Bone marrow (tissue), 2 donors: Measurements from ENCODE around the gene SNX30.

Experiments used
- DNase-seq, 2 donors: peaks; one replicate each; lab custom pipeline; 2025; lab: John Stamatoyannopoulos, UW

SNX30 gene

GRCh38 chr9:112886351-112886750 lies 135.8 kb downstream of the SNX30 start:
- DNase-seq = no peak

GRCh38 chr9:112887381-112887780 lies 136.8 kb downstream of the SNX30 start:
- DNase-seq = peak; percentile 10 to 21

- no peak for DNase-seq
Observed at GRCh38 chr9:112890106-112891081, 139.8 kb downstream of the SNX30 start, which contains the start of gene SLC46A2. Gene SLC46A2, minus strand, starts transcription at chr9:112890876. Its CDS starts 195 bp downstream, at chr9:112890681.

DNA sequence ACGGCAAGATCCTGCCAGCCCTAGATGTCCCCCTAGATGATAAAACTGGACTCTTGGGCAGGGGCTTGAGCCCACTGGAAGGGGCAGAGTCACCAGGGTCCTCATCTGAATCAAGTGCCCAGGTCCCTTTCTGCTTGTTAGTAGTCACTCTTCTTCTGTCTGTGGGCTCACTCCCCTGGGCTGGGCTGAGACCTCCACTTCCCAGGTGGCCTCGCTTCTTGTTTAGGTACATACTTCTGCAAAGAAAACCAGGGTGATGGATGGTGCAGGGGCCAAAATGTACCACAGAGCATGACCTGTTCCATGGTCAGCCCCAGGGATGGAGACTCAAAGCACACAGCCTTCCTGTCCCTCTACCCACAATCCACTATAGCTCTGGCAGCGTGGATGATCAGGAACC lies 141.0 kb downstream of the SNX30 start:
- no peak for DNase-seq

DNA sequence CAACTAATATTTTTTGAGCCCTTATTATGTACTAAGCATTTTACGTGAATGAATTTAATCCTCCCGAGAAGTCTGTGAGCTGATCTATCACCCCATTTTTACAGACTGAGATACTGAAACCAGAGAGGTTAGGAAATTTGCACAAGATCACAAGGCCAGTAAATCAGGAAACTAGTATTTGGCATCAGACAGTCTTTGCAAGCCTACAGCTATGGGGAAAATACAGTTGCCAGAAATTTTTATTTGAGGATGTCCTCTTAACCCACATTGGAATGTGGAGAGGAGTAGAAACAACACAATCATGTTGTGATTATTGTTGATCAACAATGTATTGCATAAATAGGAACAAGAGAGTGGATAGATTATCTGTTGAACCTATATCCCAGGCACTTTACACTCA lies 142.4 kb downstream of the SNX30 start:
- no peak for DNase-seq

DNA sequence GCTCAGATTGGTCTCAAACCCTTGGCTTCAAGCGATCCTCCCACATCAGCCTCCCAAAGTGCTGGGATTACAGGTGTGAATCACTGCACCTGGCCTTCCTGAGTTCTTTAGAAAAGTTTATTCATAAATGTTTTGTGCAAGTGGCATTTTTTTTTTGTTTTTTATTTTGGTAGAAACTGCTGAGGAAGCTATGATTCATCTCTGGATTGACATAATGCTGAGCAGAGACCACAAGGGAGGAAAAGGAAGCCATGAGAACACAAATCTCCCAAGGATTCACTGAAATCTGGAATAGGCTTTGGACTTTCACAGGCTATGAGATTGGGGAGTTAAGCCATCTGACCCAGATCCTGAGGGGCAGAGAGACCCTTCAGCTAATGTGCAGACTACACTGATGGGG lies 143.5 kb downstream of the SNX30 start:
- DNase-seq = no peak

DNA sequence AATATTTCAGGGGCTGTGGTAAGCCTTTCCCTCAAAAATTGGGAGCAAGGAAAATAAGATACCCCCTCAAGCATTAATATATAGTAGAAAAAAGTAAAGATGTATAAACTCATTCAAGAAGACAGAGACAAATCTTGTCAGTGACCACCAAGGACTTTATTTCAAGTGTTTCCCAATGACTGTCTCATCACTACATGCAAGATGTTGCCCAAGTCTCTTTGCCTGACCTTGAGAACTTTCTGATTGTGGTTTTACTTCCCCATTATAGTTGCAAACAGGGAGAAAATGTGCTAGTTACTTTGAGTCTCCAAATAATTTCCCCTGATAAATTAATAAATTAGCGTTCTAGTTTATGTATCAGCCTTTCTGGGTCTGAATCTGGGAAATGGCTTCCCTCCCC lies 144.1 kb downstream of the SNX30 start:
- DNase-seq = no peak

GRCh38 chr9:112896131-112896530 lies 145.6 kb downstream of the SNX30 start:
- no peak for DNase-seq

DNA sequence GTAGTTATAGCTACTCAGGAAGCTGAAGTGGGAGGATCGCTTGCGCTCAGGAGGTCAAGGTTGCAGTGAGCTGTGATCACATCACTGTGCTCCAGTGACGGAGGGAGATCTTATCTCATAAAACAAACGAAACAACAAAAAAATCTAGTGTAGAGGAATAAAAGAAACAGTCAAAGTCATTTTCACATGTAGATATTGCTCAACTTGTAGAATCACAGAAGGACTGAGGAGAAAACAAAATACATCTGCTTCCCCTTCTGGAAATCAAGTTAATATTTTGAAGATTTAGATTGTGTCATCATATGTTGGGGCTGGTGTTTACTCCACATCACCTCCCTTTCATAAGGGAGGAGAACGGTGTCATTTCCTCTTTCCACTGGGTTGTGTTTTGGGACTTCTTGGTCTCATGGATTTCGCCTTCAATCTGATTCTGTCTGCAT lies 148.3 kb downstream of the SNX30 start:
- DNase-seq = no peak

DNA sequence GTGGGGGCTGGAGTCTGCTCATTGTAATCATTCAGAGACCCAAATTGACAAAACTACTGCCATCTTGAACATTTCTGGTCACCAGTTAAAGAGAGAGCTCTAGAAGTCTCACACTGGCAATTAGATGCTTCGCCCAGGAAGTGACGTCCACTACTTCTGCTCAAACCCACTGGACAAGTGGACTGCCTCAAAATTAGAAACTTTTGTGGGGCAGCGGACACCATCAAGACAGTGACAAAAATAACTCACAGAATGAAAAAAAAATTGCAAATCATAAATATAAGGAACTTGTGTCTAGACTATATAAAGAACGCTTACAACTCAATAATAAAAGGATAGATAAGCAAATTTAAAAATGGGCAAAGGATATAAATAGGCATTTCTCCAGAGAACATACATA lies 149.9 kb downstream of the SNX30 start:
- DNase-seq = no peak

DNA sequence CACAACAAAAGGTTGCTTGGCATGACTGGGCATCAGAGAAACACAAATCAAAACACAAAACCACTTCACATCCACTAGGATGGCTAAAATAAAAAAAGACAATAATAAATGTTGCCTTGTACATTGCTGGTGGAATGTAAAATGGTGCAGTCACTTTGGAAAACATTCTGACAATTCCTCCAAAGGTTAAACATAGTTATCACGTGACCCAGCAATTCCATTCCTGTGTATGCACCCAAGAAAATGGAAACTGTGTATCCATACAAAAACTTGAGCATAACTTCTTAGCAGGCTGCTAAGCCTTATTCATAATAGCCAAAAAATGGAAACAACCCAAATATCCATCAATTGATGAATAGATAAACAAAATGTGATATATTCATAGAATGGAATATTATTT lies 150.3 kb downstream of the SNX30 start:
- DNase-seq = no peak

DNA sequence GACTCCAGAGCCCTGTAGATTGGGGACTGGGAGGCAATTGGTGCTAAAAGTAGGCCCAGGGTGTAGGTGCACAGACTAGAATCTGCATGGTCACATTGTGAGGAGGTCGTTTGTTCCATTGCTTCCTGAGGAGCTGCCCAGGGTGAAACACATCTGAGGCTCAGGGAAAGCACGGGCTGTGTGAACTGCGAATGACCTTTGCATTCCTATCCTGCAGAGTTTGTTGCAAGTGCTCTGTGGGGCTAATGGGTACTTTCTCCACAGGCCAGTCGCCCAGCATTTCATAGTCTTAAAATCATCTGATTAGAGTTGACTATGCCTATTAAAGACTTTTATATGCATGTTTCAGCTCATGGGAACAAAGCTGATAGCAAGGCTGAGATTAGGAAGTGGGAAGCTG lies 154.5 kb downstream of the SNX30 start:
- no peak for DNase-seq

- no peak for DNase-seq
Observed at GRCh38 chr9:112911736-112912135, 161.2 kb downstream of the SNX30 start.

DNA sequence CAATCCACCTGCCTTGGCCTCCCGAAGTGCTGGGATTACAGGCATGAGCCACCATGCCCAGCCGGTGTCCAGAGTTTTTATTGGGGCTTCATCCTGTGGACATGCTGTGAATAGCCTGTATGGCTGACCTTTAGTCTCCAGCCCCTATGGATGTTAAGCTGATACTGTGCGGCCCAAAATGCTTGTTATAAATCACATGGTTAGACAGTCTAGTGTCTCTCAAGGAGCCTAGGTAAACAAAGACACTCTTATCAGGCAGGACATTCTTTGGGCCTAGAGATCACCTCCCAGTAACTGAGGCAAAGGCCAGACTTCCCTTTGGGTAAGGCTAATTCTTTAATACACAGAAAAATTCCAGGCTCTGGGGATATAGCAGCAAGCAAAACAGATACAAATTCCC lies 162.1 kb downstream of the SNX30 start:
- no peak for DNase-seq

- no peak for DNase-seq
Observed at GRCh38 chr9:112913326-112913725, 162.8 kb downstream of the SNX30 start.

GRCh38 chr9:112914524-112914923 lies 164.0 kb downstream of the SNX30 start:
- no peak for DNase-seq

DNA sequence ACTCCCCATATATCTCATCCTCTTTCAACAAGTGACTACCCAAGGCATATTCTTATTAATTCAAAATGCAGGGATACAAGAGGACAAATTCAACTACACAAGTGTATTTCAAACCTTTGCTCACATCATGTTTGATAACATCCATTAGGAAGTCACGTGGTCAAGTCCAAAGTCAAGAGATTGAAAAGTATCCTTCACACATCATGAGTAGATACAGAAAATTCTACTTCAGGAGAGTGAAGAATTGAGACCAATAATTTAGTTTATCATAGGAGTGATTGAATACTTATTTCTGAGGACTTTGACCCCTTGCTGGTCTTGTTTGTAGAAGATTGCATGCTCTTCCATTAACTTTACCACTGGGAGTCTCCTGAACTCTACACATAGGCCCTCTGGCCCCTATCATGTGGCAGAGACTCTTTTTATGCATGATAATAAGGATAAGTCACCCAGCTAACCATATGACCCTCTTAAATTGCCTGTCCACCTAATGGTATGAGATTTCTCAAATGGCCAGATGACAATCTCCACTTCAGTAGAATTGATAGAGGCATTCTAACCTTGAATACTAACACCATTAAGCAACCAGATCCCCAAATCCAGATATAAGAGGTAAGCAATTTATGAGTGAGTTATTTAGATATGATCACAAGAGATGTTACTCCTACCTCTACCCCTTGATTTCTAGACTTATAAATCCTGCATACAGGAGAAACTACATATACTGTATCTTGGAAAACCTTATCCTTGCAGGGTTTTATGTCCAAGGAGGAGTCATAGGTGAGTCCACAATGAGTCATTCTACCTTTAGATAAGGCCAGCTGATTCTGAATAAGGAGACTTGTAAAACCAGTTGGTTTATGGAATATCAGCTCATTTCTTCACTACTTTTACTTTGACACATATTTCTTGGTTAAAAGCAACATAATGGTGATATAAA lies 166.8 kb downstream of the SNX30 start:
- DNase-seq = no peak

DNA sequence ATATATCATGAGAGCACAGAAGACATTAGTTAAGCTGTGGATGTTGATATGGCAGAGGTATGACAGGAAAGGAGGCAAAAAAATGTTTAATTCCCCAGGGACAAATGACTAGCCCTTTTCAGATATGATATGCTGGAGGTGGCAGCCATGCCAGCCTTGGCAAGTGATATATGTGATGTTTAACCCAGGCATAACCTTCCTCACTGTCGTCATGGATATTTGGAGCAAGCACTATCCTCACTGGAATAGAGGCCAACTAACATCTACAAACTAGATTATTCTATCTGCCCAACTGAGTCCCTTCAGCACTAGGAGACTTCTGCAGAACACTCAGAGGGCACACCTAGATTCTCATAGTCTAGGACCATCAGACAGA lies 167.4 kb downstream of the SNX30 start:
- DNase-seq = no peak

DNA sequence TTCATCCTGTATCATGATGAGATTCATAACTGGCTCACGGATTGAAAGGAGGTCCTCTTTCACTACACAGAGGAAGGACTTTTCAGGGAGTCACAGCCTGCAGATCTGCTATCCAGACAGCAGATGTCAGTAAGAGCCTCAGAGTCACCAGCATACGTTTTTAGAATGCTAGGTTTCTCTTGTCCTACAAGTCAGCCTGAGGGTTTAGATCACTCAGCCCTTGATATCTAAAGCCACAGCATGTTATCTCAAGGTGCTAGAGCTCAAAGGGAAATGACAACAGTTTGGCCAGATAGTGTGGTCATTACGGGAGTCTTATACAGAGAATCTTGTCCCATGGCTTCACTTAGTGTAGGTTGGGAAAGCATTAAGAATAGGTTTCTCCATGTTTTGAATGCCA lies 171.0 kb downstream of the SNX30 start:
- DNase-seq = no peak
